HEK293 (cell line): ENCODE results near the gene CABP7.

Source experiments
- CTCF ChIA-PET: fragments of 350-600 bp; formaldehyde crosslinking; extraction: SDS; loops from one replicate; lab custom pipeline; 2021; ENCODE audit warnings: antibody characterized with exemption; lab: Yijun Ruan, JAX
- POLR2A ChIA-PET: fragments of 300-600 bp; formaldehyde crosslinking; extraction: SDS; loops from one replicate; lab custom pipeline; 2020; ENCODE audit warnings: antibody characterized with exemption, inconsistent platforms; lab: Yijun Ruan, JAX
- H3K27ac ChIP-seq: fragments of 200-500 bp; sonication (Bioruptor generic); 2 replicates; pipeline ENCODE4 v1.5.1; 2014; ENCODE audit warnings: low read depth, low read length, control low read depth, inconsistent platforms; ENCODE audit errors: extremely low read depth
- H3K36me3 ChIP-seq, 2 experiments: fragments of 200-500 bp in 1 of 2; sonication (Bioruptor generic) in 1 of 2; 1 replicate in 1 of 2; 2 replicates in 1 of 2; pipeline ENCODE4 v1.5.1; 2014 to 2017; ENCODE audit warnings: inconsistent platforms in 2 of 2, low read length in 2 of 2; ENCODE audit not compliant: control insufficient read depth in 2 of 2, insufficient read depth in 1 of 2
- H3K4me1 ChIP-seq: fragments of 200-500 bp; sonication (Bioruptor generic); 2 replicates; pipeline ENCODE4 v1.5.1; 2014; ENCODE audit warnings: mild to moderate bottlenecking, low read length, inconsistent platforms; ENCODE audit not compliant: control insufficient read depth, insufficient read depth
- H3K4me3 ChIP-seq: 2 replicates; pipeline ENCODE4 v1.5.1; 2011; ENCODE audit warnings: low read depth, mild to moderate bottlenecking, control low read depth, low read length, moderate library complexity
- H3K9me3 ChIP-seq: fragments of 200-500 bp; sonication (Bioruptor generic); 2 replicates; pipeline ENCODE4 v1.5.1; 2014; ENCODE audit warnings: low read depth, low read length, inconsistent platforms; ENCODE audit not compliant: control insufficient read depth, insufficient read depth
- GLI2 ChIP-seq: fragments of 450-650 bp; formaldehyde crosslinking; IDR thresholded peaks from 2 replicates; pipeline ENCODE4; 2017; ENCODE audit warnings: missing biosample characterization, missing genetic modification characterization, low read depth, borderline replicate concordance
- GLIS1 ChIP-seq: fragments of 450-650 bp; formaldehyde crosslinking; IDR thresholded peaks from 2 replicates; pipeline ENCODE4 v1.5.1; 2016; ENCODE audit warnings: missing biosample characterization, missing genetic modification characterization
- GLIS2 ChIP-seq: fragments of 450-650 bp; formaldehyde crosslinking; IDR thresholded peaks from 2 replicates; pipeline ENCODE4 v1.5.1; 2016; ENCODE audit warnings: missing biosample characterization, missing genetic modification characterization
- REPIN1 ChIP-seq: fragments of 450-650 bp; formaldehyde crosslinking; IDR thresholded peaks from 2 replicates; pipeline ENCODE4 v1.5.1; 2017; ENCODE audit warnings: missing biosample characterization, missing genetic modification characterization, low read depth
- ZFP37 ChIP-seq: fragments of 450-650 bp; formaldehyde crosslinking; IDR thresholded peaks from 2 replicates; pipeline ENCODE4 v1.5.1; 2016; ENCODE audit warnings: missing biosample characterization, missing genetic modification characterization
- ZIC2 ChIP-seq: fragments of 450-650 bp; formaldehyde crosslinking; IDR thresholded peaks from 2 replicates; pipeline ENCODE4 v1.5.1; 2016; ENCODE audit warnings: missing biosample characterization, missing genetic modification characterization
- ZNF140 ChIP-seq: fragments of 450-650 bp; formaldehyde crosslinking; IDR thresholded peaks from 2 replicates; pipeline ENCODE4 v1.5.1; 2016; ENCODE audit warnings: missing biosample characterization, missing genetic modification characterization
- ZNF335 ChIP-seq: fragments of 450-650 bp; formaldehyde crosslinking; conservative IDR thresholded peaks from 2 replicates; pipeline ENCODE4 v1.5.1; 2016; ENCODE audit warnings: missing biosample characterization, missing genetic modification characterization
- ZNF416 ChIP-seq: fragments of 450-650 bp; formaldehyde crosslinking; IDR thresholded peaks from 2 replicates; pipeline ENCODE4 v1.5.1; 2016; ENCODE audit warnings: missing biosample characterization, missing genetic modification characterization
- ZNF423 ChIP-seq: fragments of 450-650 bp; formaldehyde crosslinking; IDR thresholded peaks from 2 replicates; pipeline ENCODE4 v1.5.1; 2016; ENCODE audit warnings: missing biosample characterization, missing genetic modification characterization
- ZNF426 ChIP-seq: fragments of 450-650 bp; formaldehyde crosslinking; IDR thresholded peaks from 2 replicates; pipeline ENCODE4 v1.5.1; 2017; ENCODE audit warnings: missing biosample characterization, missing genetic modification characterization, mild to moderate bottlenecking, inconsistent platforms, moderate library complexity
- ZNF510 ChIP-seq: fragments of 450-650 bp; formaldehyde crosslinking; IDR thresholded peaks from 2 replicates; pipeline ENCODE4 v1.5.1; 2018; ENCODE audit warnings: mild to moderate bottlenecking, missing genetic modification characterization, missing biosample characterization; ENCODE audit not compliant: insufficient replicate concordance
- ZNF626 ChIP-seq: fragments of 450-650 bp; sonication (Bioruptor Pico); formaldehyde crosslinking; IDR thresholded peaks from 2 replicates; pipeline ENCODE4 v1.5.1; 2018; ENCODE audit warnings: missing biosample characterization, missing genetic modification characterization, inconsistent platforms
- ZNF660 ChIP-seq: fragments of 450-650 bp; IDR thresholded peaks from 2 replicates; pipeline ENCODE4 v1.5.1; 2018; ENCODE audit warnings: missing biosample characterization, mild to moderate bottlenecking, missing genetic modification characterization
- ZNF76 ChIP-seq: fragments of 450-650 bp; formaldehyde crosslinking; IDR thresholded peaks from 2 replicates; pipeline ENCODE4; 2016; ENCODE audit warnings: low read depth, missing biosample characterization, missing genetic modification characterization, borderline replicate concordance
- ZSCAN23 ChIP-seq: fragments of 450-650 bp; formaldehyde crosslinking; IDR thresholded peaks from 2 replicates; pipeline ENCODE4 v1.5.1; 2016; ENCODE audit warnings: missing biosample characterization, missing genetic modification characterization
- TF ChIP-seq, protein P1 (sequence below): fragments of 450-650 bp; formaldehyde crosslinking; IDR thresholded peaks from 2 replicates; pipeline ENCODE4 v1.5.1; 2016; ENCODE audit warnings: missing biosample characterization, missing genetic modification characterization
- TF ChIP-seq, protein P2 (sequence below): fragments of 450-650 bp; formaldehyde crosslinking; IDR thresholded peaks from 2 replicates; pipeline ENCODE4 v1.5.1; 2016; ENCODE audit warnings: missing biosample characterization, missing genetic modification characterization, low read depth
- TF ChIP-seq, protein P3 (sequence below): fragments of 450-650 bp; formaldehyde crosslinking; IDR thresholded peaks from 2 replicates; pipeline ENCODE4 v1.5.1; 2017; ENCODE audit warnings: missing biosample characterization, missing genetic modification characterization
- TF ChIP-seq, protein P4 (sequence below): fragments of 450-650 bp; IDR thresholded peaks from 2 replicates; pipeline ENCODE4 v1.5.1; 2018; ENCODE audit warnings: missing biosample characterization, mild to moderate bottlenecking, missing genetic modification characterization
- TF ChIP-seq, protein P5 (sequence below): fragments of 450-650 bp; formaldehyde crosslinking; IDR thresholded peaks from 2 replicates; pipeline ENCODE4 v1.5.1; 2017; ENCODE audit warnings: missing biosample characterization, missing genetic modification characterization
- TF ChIP-seq, protein P6 (sequence below): fragments of 450-650 bp; formaldehyde crosslinking; IDR thresholded peaks from 2 replicates; pipeline ENCODE4 v1.5.1; 2016; ENCODE audit warnings: missing biosample characterization, missing genetic modification characterization

The CABP7 gene

DNA sequence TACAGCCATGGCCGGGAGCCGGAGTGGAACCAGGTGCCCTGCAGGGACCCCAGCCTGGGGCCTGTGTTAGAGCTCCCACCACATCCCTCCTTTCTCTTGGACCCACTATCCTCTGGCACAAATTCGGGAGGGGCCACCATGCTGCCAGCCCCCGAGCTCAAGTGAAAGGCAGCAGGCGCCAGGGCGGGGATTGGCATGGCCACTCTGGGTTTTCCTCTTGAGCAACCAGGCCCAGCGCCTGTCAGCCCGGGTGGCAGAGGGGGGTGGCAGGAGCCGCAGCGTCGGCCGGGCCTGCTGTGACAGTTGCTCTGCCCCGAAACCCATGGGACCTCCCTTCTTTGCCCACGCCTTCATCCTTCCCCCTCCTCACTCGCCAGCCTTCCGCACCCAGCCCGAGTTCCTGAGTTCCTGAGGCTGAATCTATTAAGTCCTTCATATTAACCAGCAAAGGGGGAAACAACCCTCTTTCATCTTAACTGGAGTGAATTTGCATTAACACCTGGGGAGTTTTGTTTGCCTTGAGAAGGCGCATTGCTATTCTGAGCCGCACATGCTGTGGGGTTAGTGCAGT is 16.8 kb upstream of the CABP7 start:
- Histone ChIP-seq H3K4me3 (no peak overlapping the region), H3K27ac (no peak overlapping the region), H3K36me3 (peaks cover 0 to under 1% of the 10 kb centered on the region in 2 experiments; a peak in 1 of 3 replicates), H3K4me1 (peaks cover 20% of the 10 kb centered on the region), H3K9me3 (no peaks in the 10 kb centered on the region)
- ChIA-PET POLR2A (interaction anchor here (0.5 to 2.0 kb wide), 3 partner anchors 14 to 835 kb away, joined by 3 to 7 read pairs (median 4); no protein-coding TSS in a partner anchor), CTCF (interaction anchor here (0.7 to 4.2 kb wide), 6 partner anchors 9 to 385 kb away, joined by 3 to 20 read pairs (median 6); no protein-coding TSS in a partner anchor)
- TF ChIP-seq GLIS1 (tag by site-specific recombination): no peak
- TF ChIP-seq ZNF140 (tag by site-specific recombination): no peak
- no peak for TF ChIP-seq ZNF335 (tag by site-specific recombination)
- TF ChIP-seq, protein P1, sequence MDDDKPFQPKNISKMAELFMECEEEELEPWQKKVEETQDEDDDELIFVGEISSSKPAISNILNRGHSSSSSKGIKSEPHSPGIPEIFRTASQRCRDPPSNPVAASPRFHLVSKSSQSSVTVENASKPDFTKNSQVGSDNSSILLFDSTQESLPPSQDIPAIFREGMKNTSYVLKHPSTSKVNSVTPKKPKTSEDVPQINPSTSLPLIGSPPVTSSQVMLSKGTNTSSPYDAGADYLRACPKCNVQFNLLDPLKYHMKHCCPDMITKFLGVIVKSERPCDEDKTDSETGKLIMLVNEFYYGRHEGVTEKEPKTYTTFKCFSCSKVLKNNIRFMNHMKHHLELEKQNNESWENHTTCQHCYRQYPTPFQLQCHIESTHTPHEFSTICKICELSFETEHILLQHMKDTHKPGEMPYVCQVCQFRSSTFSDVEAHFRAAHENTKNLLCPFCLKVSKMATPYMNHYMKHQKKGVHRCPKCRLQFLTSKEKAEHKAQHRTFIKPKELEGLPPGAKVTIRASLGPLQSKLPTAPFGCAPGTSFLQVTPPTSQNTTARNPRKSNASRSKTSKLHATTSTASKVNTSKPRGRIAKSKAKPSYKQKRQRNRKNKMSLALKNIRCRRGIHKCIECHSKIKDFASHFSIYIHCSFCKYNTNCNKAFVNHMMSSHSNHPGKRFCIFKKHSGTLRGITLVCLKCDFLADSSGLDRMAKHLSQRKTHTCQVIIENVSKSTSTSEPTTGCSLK (tag by site-specific recombination): no peak
- no peak for TF ChIP-seq REPIN1 (tag by site-specific recombination)
- TF ChIP-seq ZNF626: no peak
- TF ChIP-seq ZNF76: no peak
- TF ChIP-seq ZNF510 (tag by site-specific recombination): no peak
- TF ChIP-seq, protein P2, sequence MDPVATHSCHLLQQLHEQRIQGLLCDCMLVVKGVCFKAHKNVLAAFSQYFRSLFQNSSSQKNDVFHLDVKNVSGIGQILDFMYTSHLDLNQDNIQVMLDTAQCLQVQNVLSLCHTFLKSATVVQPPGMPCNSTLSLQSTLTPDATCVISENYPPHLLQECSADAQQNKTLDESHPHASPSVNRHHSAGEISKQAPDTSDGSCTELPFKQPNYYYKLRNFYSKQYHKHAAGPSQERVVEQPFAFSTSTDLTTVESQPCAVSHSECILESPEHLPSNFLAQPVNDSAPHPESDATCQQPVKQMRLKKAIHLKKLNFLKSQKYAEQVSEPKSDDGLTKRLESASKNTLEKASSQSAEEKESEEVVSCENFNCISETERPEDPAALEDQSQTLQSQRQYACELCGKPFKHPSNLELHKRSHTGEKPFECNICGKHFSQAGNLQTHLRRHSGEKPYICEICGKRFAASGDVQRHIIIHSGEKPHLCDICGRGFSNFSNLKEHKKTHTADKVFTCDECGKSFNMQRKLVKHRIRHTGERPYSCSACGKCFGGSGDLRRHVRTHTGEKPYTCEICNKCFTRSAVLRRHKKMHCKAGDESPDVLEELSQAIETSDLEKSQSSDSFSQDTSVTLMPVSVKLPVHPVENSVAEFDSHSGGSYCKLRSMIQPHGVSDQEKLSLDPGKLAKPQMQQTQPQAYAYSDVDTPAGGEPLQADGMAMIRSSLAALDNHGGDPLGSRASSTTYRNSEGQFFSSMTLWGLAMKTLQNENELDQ (tag by site-specific recombination): no peak
- TF ChIP-seq, protein P3, sequence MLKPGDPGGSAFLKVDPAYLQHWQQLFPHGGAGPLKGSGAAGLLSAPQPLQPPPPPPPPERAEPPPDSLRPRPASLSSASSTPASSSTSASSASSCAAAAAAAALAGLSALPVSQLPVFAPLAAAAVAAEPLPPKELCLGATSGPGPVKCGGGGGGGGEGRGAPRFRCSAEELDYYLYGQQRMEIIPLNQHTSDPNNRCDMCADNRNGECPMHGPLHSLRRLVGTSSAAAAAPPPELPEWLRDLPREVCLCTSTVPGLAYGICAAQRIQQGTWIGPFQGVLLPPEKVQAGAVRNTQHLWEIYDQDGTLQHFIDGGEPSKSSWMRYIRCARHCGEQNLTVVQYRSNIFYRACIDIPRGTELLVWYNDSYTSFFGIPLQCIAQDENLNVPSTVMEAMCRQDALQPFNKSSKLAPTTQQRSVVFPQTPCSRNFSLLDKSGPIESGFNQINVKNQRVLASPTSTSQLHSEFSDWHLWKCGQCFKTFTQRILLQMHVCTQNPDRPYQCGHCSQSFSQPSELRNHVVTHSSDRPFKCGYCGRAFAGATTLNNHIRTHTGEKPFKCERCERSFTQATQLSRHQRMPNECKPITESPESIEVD (tag by site-specific recombination): no peak
- TF ChIP-seq ZNF416 (tag by site-specific recombination): no peak
- no peak for TF ChIP-seq GLI2 (tag by site-specific recombination)
- TF ChIP-seq ZSCAN23 (tag by site-specific recombination): no peak
- TF ChIP-seq ZNF660 (tag by site-specific recombination): no peak

DNA sequence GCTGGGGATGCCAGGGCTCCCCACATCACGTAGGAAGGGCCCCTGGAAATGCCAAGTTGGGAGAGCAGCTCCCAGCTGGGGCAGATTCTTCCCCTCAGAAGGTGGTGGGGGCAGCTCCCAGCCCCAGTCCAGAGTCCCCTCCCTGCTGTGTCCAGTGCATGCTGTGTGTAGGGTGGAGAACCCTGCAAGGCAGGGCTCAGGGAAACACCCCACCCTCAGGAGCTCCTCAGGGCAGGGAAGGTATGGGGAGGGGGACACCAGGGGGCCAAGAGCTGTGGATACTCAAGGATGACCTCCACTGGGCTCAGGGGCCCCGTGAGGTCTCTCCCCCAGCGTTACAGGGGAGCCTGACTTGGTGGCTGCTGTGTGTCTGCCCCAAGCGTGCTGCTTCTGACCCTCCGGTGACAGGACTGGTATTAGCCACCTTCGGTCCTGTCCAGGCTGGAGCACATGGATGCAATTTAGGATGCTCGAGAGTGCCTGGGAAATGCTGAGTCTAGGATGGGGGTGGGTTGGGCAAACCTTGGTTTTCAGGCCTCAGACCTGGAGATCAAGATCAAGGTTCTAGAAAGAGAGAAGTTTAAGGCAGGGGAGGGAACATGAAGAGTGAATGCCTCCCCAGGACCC is 16.1 kb upstream of the CABP7 start:
- ChIA-PET CTCF (interaction anchor here (0.8 to 4.2 kb wide), 2 partner anchors 115 to 301 kb away, joined by 3 to 20 read pairs; no protein-coding TSS in a partner anchor), POLR2A (interaction anchor here (0.5 kb wide), 1 partner anchor 37 kb away, joined by 3 read pairs; no protein-coding TSS in a partner anchor)
- no peak overlapping the region for H3K4me3 ChIP-seq
- H3K9me3 ChIP-seq: no peaks in the 10 kb centered on the region
- H3K4me1 ChIP-seq: peaks cover 20% of the 10 kb centered on the region
- peak; percentile 34; the same call in 1 of the 2 replicates for TF ChIP-seq GLIS2 (tag by site-specific recombination)
- TF ChIP-seq, protein P4, sequence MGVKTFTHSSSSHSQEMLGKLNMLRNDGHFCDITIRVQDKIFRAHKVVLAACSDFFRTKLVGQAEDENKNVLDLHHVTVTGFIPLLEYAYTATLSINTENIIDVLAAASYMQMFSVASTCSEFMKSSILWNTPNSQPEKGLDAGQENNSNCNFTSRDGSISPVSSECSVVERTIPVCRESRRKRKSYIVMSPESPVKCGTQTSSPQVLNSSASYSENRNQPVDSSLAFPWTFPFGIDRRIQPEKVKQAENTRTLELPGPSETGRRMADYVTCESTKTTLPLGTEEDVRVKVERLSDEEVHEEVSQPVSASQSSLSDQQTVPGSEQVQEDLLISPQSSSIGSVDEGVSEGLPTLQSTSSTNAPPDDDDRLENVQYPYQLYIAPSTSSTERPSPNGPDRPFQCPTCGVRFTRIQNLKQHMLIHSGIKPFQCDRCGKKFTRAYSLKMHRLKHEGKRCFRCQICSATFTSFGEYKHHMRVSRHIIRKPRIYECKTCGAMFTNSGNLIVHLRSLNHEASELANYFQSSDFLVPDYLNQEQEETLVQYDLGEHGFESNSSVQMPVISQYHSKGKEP (tag by site-specific recombination): no peak
- TF ChIP-seq GLIS1 (tag by site-specific recombination): 0 out of 2 replicates have a peak, but pooled peaks have one; percentile 19
- TF ChIP-seq ZNF426: no peak
- TF ChIP-seq ZIC2 (tag by site-specific recombination): peak; percentile 89
- TF ChIP-seq, protein P5, sequence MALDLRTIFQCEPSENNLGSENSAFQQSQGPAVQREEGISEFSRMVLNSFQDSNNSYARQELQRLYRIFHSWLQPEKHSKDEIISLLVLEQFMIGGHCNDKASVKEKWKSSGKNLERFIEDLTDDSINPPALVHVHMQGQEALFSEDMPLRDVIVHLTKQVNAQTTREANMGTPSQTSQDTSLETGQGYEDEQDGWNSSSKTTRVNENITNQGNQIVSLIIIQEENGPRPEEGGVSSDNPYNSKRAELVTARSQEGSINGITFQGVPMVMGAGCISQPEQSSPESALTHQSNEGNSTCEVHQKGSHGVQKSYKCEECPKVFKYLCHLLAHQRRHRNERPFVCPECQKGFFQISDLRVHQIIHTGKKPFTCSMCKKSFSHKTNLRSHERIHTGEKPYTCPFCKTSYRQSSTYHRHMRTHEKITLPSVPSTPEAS (tag by site-specific recombination): no peak
- no peak for TF ChIP-seq ZFP37 (tag by site-specific recombination)
- no peak for TF ChIP-seq ZNF423
- TF ChIP-seq, protein P6, sequence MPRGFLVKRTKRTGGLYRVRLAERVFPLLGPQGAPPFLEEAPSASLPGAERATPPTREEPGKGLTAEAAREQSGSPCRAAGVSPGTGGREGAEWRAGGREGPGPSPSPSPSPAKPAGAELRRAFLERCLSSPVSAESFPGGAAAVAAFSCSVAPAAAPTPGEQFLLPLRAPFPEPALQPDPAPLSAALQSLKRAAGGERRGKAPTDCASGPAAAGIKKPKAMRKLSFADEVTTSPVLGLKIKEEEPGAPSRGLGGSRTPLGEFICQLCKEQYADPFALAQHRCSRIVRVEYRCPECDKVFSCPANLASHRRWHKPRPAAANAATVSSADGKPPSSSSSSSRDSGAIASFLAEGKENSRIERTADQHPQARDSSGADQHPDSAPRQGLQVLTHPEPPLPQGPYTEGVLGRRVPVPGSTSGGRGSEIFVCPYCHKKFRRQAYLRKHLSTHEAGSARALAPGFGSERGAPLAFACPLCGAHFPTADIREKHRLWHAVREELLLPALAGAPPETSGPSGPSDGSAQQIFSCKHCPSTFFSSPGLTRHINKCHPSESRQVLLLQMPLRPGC (tag by site-specific recombination): no peak
- TF ChIP-seq, all 188 proteins: peak for 3
- Histone ChIP-seq H3K36me3 (no peaks in the 10 kb centered on the region), H3K27ac (no peak overlapping the region)
